ENCODE results near the gene TLR2.

TLR2 gene

DNA sequence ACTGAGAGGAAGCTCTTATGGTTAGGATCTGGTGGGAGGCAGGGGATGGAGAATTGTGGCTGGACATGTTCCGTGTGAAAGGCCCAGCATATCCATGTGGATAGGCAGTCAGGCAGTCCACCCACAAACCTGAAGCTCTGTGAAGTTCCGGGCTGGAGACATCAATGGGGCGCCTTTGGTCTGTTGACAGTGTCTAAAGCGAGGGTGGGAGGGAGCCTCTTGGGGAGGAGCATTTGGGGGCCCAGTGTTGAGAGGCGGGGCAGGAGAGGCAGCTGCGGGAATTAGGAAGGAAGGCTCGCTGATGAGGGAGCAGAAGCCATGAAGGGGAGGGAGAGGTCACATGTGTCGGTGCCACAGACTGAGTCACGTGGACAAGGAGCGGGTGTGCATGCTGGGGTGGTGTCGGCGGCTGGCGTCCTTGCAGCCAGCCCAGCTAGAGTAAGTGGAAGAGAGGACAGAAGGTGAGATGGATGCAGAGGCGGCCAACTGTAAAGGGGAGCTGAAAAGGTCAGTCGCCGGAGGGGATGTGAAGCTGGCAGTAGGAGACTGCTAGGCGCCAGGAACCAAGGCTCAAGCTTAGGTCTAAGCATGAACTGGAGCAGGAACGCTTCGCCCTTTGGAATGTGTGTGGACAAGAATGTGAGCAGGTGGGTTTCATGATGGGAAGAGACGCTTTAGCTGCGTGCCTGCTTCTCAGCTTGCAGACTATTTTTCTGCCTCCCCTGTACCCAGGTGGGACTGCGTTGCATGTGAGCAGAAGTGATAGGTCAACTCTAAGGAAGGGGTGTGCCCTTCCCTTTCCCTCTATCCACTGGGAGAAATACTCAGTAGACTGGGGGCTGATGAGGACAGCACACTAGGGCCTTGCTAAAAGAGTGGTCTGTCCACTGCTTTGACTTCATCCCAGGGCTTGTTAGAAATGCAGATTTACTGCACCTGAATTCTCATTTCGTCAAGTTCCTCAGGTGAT, 44.0 kb upstream of the TLR2 start:
- DNase-seq (ENCODE audit: extremely low read depth, low read depth) = no peak
- TF ChIP-seq, protein P1, sequence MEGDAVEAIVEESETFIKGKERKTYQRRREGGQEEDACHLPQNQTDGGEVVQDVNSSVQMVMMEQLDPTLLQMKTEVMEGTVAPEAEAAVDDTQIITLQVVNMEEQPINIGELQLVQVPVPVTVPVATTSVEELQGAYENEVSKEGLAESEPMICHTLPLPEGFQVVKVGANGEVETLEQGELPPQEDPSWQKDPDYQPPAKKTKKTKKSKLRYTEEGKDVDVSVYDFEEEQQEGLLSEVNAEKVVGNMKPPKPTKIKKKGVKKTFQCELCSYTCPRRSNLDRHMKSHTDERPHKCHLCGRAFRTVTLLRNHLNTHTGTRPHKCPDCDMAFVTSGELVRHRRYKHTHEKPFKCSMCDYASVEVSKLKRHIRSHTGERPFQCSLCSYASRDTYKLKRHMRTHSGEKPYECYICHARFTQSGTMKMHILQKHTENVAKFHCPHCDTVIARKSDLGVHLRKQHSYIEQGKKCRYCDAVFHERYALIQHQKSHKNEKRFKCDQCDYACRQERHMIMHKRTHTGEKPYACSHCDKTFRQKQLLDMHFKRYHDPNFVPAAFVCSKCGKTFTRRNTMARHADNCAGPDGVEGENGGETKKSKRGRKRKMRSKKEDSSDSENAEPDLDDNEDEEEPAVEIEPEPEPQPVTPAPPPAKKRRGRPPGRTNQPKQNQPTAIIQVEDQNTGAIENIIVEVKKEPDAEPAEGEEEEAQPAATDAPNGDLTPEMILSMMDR (IDR thresholded peaks at IDR 0.05; ENCODE audit: low read depth, low read length, missing control alignments) = no peak
- H3K4me3 ChIP-seq (replicated peaks; ENCODE audit: low read depth, low read length) = no peak overlapping the region

DNA sequence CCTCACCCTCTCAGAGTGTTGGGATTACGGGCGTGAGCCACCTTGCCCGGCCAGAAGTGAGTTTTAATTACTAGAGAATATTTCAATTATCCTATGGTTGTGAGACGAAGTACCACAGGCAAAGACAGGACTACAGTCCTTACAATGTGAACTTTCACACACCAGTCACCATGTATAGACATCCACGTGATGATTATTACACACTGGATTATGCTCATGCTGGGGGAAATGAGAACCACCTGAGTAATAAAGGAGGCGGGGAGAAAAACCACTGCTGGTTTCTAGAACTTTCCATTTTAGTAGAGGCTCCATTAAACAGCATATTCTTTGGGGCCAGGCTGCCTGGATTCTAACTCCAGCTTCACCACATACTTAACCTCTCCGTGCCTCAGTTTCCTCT, 42.5 kb upstream of the TLR2 start:
- no peak overlapping the region for H3K4me3 ChIP-seq (replicated peaks; ENCODE audit: low read depth, low read length)
- TF ChIP-seq, protein P1 (IDR thresholded peaks at IDR 0.05; ENCODE audit: low read depth, low read length, missing control alignments) = no peak
- no peak for DNase-seq (ENCODE audit: extremely low read depth, low read depth)

DNA sequence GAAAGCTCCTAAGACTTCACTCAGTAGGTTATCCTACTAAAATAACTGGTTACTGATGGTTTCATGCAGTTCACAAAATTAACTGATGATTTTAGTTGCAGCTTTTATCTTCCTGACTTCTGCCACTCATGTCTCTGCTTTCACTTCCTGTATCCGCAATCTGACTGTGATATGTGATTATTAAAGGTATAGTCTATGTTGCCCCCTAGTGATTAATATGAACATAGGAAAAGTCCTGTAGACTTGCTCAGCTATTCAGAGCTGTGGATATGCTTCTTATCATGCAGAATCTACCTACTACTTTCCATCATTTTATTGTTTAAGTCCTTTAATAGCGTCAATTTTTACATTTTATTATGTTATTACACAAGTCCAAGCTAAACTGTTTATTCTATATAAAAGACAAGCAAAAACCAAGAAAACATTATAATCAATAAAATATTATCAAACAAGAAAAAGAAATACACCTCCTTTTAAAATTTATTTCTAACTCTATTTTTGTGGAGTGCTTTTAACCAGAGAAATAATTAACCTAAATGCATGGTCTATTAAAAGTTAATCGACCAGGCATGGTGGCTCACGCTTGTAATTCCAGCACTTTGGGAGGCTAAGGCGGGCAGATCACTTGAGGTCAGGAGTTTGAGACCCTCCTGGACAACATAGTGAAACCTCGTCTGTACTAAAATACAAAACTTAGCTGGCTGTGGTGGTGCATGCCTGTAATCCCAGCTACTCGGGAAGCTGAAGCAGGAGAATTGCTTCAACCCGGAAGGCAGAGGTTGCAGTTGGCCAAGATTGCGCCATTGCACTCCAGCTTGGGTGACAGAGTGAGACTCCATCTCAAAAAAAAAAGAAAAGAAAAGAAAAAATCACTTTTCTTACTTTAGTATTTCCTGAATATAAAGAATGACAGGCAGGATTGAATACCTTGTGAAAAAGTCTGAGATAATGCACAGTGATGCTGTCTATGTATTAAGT, 40.4 kb upstream of the TLR2 start:
- no peak overlapping the region for H3K4me3 ChIP-seq (replicated peaks; ENCODE audit: low read depth, low read length)
- TF ChIP-seq, protein P1 (IDR thresholded peaks at IDR 0.05; ENCODE audit: low read depth, low read length, missing control alignments) = peak; percentile 45
- DNase-seq (ENCODE audit: extremely low read depth, low read depth) = peak; percentile 35

DNA sequence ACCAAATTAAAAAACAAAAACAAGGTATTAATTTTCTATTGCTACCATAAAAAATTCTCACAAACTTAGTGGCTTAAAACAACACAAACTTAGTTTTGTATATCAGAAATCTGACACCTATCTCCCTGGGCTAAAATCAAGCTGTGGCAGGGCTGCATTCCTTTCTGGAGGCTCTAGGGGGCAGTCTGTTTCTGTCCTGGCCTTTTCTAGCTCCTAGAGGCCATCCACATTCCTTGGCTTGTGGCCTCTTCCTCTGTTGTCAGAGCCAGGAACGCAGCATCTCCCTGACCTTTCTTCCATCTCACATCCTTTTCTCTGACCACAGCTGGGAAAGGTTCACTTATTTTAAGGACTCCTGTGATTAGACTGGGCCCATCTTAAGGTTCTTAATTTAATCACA, 38.9 kb upstream of the TLR2 start:
- TF ChIP-seq, protein P1 (IDR thresholded peaks at IDR 0.05; ENCODE audit: low read depth, low read length, missing control alignments) = peak; percentile 50
- DNase-seq (ENCODE audit: extremely low read depth, low read depth) = no peak
- H3K4me3 ChIP-seq (replicated peaks; ENCODE audit: low read depth, low read length) = no peak overlapping the region

DNA sequence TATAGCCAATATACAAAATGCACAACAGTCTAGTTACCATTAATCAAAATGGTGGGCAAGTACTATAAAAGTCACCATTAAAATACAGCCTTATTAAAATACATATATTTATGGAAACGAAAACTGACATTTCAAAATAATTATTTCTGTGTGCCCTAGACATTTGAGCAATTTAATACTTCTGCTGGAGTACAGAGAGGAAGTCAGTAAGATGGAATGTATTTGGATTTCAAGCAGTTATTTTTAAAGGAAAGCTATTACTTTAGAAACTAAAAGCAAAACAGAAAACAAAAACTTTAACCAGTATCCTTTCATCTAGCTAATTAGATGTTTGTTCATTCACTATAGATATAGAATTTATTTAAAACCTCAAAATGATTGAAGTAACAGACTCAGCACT, 37.8 kb upstream of the TLR2 start:
- DNase-seq (ENCODE audit: extremely low read depth, low read depth) = no peak
- TF ChIP-seq, protein P1 (IDR thresholded peaks at IDR 0.05; ENCODE audit: low read depth, low read length, missing control alignments) = no peak
- no peak overlapping the region for H3K4me3 ChIP-seq (replicated peaks; ENCODE audit: low read depth, low read length)

DNA sequence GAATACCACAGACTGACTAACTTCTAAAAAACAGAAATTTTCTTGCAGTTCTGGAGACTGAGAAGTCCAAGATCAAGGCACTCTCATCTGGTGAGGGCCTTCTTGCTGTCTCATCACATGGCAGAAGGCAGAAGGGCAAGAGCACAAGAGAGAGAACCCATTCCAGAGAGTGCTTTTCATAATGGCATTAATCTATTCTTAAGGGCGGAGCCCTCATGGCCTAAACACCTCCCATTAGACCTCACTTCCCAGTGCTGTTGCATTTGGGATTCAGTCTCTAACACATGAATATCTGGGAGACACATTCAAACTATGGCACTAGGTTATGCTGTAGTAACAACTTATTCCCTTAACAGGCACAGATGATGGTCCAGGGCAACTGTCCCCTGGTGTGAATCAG, 37.1 kb upstream of the TLR2 start:
- DNase-seq (ENCODE audit: extremely low read depth, low read depth) = no peak
- TF ChIP-seq, protein P1 (IDR thresholded peaks at IDR 0.05; ENCODE audit: low read depth, low read length, missing control alignments) = no peak
- H3K4me3 ChIP-seq (replicated peaks; ENCODE audit: low read depth, low read length) = no peak overlapping the region

Measured in HFF-Myc (cell line).